GM19463 (cell line): ENCODE data around the gene PIGR.

ENCODE experiments used
- ATAC-seq: cut with Tn5 transposase; IDR thresholded peaks from one replicate; pipeline ENCODE4 v1.9.1; 2021; ENCODE audit warnings: mild to moderate bottlenecking, moderate library complexity; ENCODE audit not compliant: unreplicated experiment

PIGR gene

GRCh38 chr1:206946261-206946660 is at the start of gene PIGR:
Gene PIGR (minus strand): TSS chr1:206946466. CDS start chr1:206940531, 5,935 bp downstream.
- ATAC-seq = no peak

- no peak for ATAC-seq
Observed at GRCh38 chr1:206992790-206993189, 46.5 kb upstream of the PIGR start.

GRCh38 chr1:206987873-206988272 is 41.6 kb upstream of the PIGR start:
- ATAC-seq = no peak

GRCh38 chr1:206986885-206987284 is 40.6 kb upstream of the PIGR start:
- no peak for ATAC-seq

GRCh38 chr1:206986402-206986801 is 40.1 kb upstream of the PIGR start:
- no peak for ATAC-seq

GRCh38 chr1:206985162-206985749 is 39.0 kb upstream of the PIGR start:
- no peak for ATAC-seq

- no peak for ATAC-seq
Observed at GRCh38 chr1:206982216-206982615, 36.0 kb upstream of the PIGR start.

GRCh38 chr1:206979379-206980043 is 33.2 kb upstream of the PIGR start:
- no peak for ATAC-seq

- ATAC-seq = no peak
Observed at GRCh38 chr1:206978259-206978658, 32.0 kb upstream of the PIGR start.

GRCh38 chr1:206975306-206975705 is 29.0 kb upstream of the PIGR start:
- ATAC-seq = no peak

GRCh38 chr1:206974140-206974539 is 27.9 kb upstream of the PIGR start:
- no peak for ATAC-seq

GRCh38 chr1:206972728-206973127 is 26.5 kb upstream of the PIGR start:
- no peak for ATAC-seq

- ATAC-seq = peak; percentile 57
Observed at GRCh38 chr1:206971029-206971655, 24.9 kb upstream of the PIGR start.

- no peak for ATAC-seq
Observed at GRCh38 chr1:206970446-206970845, 24.2 kb upstream of the PIGR start, which contains the start of gene FCAMR. Gene FCAMR (minus strand): TSS chr1:206970460. CDS start chr1:206970125, 335 bp downstream.

GRCh38 chr1:206969090-206969489 is 22.8 kb upstream of the PIGR start:
- no peak for ATAC-seq

- peak; percentile 49 for ATAC-seq
Observed at GRCh38 chr1:206967096-206967849, 21.0 kb upstream of the PIGR start.

- ATAC-seq = no peak
Observed at GRCh38 chr1:206965781-206966180, 19.5 kb upstream of the PIGR start.

GRCh38 chr1:206963740-206964139 is 17.5 kb upstream of the PIGR start:
- ATAC-seq = no peak

GRCh38 chr1:206963119-206963712 is 16.9 kb upstream of the PIGR start:
- no peak for ATAC-seq

- no peak for ATAC-seq
Observed at GRCh38 chr1:206962272-206962671, 16.0 kb upstream of the PIGR start.

- no peak for ATAC-seq
Observed at GRCh38 chr1:206961668-206962067, 15.4 kb upstream of the PIGR start.
